GM19023 (cell line): ENCODE measurements around the gene NPHP4.
"Not testable (repeated sequence)": the region's sequence is repeated elsewhere in the genome, so short reads cannot be mapped to it uniquely, and the experiment has no call there.

ENCODE experiments used
- ATAC-seq: cut with Tn5 transposase; IDR thresholded peaks from one replicate; pipeline ENCODE4 v1.9.1; 2021; ENCODE audit warnings: mild to moderate bottlenecking, moderate library complexity; ENCODE audit not compliant: unreplicated experiment

Gene NPHP4

GRCh38 chr1:6024376-6024775 is 32.2 kb upstream of the NPHP4 start:
- no peak for ATAC-seq

DNA sequence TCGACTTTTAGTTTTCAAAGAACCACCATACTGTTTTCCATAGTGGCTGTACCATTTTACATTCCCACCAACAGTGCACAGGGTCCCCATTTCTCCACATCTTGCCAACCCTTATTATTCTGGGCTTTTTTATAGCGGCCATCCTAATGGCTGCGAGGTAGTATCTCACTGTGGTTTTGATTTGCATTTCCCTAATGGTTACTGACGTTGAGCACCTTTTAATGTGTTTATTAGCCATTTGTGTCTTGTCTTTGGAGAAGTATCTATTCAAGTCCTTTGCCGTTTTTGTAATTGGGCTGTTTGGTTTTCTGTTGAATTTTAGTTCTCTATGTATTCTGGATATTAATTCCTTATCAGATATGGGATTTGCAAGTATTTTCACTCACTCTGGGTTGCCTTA is 31.1 kb upstream of the NPHP4 start:
- ATAC-seq = no peak

DNA sequence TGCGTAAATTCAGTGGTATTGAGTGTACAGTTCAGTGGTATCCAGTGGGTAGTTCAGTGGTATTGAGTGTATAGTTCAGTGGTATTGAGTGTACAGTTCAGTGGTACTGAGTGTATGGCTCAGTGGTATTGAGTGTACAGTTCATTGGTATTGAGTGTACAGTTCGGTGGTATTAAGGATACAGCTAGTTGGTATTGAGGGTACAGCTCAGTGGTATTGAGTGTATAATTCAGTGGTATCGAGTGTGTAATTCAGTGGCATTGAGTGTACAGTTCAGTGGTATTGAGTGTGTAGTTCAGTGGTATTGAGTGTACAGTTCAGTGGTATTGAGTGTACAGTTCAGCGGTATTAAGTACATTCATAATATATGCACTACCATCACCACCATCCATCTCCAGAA is 30.0 kb upstream of the NPHP4 start:
- ATAC-seq = no peak

DNA sequence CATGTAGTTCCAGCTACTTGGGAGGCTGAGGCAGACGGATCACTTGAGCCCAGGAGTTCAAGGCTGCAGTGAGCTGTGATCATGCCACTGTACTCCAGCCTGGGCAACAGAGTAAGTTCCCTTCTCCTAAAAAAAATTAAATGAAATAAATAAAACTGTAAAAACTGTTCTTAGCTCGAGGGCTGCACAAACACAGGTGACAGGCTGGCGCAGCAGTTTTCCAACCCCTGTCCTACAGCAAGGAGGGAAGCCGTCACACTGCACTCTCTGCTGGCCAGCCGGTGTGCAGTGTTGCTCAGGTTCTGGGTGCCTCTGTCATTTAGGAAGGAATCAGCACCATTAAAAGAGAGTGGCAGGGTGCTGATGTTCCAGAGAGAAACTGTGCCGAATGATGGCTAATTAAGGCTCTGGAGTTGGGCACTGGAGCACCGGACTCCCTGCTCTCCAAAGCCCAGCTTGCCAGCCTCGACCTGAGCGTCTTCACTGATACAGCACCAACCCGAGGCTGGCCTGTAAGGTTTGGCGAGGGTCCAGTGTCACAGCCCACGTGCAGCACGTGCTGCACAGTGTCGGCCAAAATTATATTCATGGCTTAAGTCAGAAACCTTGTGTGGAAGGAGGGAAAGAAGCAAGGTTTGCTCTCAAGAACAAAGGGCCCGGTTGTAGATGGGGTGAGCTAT is 27.1 kb upstream of the NPHP4 start:
- ATAC-seq = no peak

GRCh38 chr1:6017654-6018053 is 25.4 kb upstream of the NPHP4 start:
- ATAC-seq = not testable (repeated sequence)

- no peak for ATAC-seq
Observed at GRCh38 chr1:6016191-6016865, 24.1 kb upstream of the NPHP4 start.

DNA sequence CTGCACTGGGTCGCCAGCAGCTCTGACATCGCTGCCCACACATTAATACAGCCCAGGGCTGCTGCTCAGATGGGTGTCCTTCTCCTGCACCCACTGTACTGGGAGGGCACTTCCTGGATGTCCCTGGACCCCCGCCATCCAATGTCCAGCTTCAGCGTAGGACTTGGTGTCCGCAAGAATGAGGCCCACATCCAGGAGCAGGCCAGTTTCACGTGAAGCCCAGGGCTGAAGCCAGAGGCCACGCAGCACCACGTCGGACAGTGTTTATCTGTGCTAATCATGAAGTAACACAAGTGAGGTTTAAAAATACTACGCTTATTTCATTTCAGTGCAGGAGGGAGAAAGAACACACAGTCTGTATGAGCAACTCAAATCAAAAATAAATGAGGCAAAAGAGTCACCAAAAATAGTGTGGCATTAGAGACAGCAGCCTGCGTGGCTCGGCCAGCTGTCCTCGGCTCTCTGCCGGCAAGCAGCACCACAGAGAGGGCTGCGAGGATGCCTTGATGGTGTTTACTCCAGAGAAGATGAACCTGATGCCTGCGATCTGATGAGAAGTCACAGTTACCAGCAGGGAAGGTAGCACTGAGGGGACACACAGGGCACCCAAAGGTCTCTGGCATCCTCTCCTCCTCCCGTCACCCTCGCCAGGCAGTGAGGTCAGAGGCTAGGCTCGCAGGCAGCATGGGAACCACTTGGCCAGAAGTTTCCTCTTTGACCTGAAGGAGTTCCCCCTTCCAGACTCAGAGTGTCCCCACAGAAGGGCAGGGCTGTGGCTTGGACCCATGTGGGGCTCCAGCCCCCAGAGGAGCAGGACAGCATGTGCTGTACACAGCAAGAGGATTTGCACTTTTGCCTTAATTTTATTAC is 22.1 kb upstream of the NPHP4 start:
- ATAC-seq = no peak

GRCh38 chr1:6013491-6013890 is 21.3 kb upstream of the NPHP4 start:
- no peak for ATAC-seq

DNA sequence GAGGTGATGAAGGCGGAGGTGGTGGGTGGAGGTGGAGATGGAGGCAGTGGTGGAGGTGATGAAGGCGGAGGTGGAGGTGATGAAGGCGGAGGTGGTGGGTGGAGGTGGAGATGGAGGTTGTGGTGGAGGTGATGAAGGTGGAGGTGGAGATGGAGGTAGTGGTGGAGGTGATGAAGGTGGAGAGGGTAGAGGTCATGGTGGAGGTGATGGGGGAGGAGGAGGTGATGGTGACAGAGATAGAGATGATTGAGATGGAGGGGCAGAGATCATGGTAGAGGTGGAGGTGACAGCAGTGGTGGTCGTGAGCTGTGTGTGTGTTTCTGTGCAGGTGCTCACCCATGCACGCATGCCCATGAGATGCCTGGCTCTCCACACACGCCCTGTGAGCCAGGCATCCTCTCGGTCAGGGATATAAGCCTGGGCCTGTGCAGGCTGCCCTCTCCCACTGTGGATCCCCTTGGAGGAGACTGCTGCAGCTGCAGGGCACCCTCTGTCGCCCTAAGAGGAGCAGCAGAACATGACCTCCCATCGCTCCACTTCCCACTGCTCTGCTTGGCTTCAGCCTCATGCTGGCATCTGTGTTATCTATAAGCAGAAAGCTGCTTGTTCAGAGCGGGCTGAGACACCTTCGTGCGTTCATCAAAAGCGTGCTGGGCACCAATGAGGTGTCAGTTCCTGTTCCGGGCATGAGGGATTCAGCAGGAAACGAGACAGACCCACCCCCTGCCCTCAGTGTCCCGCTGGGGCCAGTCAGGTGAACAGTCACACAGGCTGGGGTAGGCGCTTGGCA is 20.5 kb upstream of the NPHP4 start:
- ATAC-seq = no peak

- no peak for ATAC-seq
Observed at GRCh38 chr1:6011946-6012258, 19.7 kb upstream of the NPHP4 start.

DNA sequence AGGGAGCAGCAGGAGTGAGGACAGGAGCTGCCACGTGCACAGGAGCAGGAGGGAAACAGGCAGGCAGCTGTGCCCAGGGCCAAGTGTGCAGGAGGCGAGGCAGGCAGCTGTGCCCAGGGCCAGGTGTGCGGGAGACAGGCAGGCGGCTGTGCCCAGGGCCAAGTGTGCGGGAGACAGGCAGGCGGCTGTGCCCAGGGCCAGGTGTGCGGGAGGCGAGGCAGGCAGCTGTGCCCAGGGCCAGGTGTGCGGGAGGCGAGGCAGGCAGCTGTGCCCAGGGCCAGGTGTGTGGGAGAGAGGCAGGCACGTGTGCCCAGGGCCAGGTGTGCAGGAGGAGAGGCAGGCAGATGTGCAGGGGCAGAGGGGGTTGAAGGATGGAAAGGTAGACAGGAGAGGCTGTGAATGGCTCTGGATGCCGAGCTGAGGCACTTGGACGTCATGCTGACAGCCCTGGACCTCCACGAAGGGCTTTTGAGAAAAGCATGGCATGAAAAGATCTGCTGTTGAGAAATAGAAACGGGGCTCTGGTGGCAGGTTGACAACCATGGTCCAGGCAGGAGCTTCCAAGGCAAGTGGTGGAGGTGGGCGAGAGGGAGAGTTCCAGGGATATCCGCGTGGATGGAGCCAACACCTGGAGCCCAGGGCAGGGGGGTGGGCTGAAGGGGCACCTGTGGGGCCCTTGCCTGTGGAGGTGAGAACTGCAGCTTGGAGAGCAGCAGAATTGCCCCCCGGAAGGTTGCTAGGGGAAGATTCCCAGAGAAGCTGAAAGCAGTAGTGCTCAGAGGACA is 19.1 kb upstream of the NPHP4 start:
- ATAC-seq = no peak

DNA sequence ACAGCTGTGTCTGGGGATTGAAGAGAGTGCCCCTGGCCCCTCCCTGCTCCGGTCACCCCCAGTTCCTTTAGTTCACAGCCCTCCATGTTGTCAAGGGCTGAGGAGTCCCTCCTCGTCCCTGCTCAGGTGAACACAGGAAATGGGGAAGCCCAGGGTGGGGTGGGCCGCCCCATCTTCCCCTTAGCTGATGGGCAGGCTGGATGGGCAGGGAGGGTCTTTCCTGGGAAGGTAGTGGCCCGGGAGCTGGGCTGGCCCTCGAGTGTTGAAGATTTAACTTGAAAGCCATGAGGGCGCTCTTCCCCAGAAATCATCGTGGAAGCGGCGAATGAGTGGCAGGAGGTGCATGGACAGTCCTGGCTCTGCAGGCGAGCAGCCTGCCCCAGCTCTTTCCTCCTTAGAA is 18.3 kb upstream of the NPHP4 start:
- no peak for ATAC-seq

- ATAC-seq = no peak
Observed at GRCh38 chr1:6009120-6010040, 17.2 kb upstream of the NPHP4 start.

DNA sequence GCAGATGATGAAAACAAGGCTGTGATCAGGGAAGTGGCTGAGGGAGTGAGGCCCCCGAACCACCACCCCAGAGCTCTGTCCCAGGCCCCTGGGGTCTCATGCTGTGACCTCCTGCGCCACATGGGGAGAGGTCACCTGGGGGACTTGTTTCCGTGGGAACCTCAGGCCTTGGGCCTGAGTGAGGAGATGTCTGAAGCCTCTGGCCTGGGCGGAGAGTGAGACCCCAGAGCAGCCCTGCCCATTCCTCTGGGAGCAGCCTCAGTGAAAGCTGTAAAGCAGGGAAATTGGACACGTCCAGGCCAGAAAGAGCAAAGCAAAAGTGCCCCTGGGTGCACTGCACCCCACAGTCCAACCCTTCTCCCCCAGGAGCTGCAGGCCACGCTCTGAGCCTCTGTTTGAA is 16.5 kb upstream of the NPHP4 start:
- ATAC-seq = no peak

- no peak for ATAC-seq
Observed at GRCh38 chr1:6008084-6008415, 15.8 kb upstream of the NPHP4 start.

GRCh38 chr1:6007318-6008083 is 15.3 kb upstream of the NPHP4 start:
- ATAC-seq = no peak

DNA sequence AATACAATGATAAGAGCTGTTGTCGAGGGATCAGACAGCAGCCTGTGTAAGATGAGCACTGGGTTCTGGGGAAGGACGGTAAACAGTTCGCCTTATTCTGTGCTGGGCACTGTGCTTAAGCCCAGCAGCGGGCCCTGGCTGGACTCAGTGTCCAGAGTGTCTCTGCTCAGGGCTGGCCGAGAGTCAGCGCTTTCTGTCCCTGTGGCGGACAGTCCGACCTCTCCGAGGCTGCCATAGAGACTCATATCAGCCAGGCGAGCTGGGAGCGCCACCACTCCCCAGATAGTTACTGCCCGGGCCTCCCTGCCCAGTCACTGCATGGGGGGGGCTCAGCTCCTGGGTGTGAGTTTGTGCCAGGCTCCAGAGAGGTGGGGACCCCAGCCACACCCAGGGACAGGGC is 14.7 kb upstream of the NPHP4 start:
- no peak for ATAC-seq

- no peak for ATAC-seq
Observed at GRCh38 chr1:6005276-6005917, 13.2 kb upstream of the NPHP4 start.
